Activated CD8-positive, alpha-beta memory T cell treated with anti-CD3 and anti-CD28 coated beads, Interleukin-2, amount 50 U/mL, for 48 hours (primary cell): ENCODE measurements around the gene SLC32A1.
A peak's percentile ranks its signal among the peaks of the same experiment; 100 is the strongest.

Source experiments
- DNase-seq: peaks from one replicate; pipeline ENCODE4 v3.0.0-alpha.2; 2020

SLC32A1 gene

DNA sequence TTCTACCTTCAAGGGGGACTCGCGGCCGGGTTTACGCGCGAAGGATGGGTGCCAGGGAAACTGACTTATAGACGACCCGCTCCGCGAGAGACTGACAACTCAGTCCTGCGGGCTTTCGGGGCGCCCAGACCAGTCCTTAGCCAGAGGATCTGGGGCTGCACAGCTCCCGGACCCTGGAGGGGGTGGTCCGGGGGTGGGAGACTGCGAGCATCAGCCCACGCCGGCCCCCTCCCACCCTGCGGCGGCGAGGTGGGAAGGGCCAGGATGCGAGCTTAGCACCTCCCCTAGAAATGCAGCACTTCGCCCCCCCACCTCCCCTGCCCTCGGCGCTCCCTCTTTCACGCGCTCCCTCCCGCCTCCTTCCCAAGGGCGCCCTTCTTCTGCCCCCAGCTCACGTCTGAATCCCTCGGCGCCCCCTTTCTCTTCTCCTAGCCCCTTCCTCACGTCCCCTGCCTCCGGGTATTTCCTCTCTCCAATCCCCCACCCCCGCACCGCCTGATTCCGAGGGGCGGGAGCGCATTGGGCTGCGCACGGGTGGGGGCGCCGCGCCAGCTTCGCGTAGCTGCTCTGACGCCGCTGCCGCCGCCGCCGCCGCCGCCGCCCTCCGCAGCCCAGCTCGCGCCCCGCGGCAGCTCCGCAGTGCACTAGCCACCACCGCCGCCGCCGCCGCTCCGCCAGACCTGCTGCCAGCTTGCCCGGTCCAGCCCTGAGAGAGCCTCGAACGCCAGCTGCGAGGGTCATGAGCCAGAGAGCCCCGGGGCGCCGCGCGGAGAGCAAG is at the start of gene SLC32A1:
Gene SLC32A1, plus strand, starts transcription at position 639 of the 778 bp plus-strand sequence. CDS start 239 bp downstream, outside the sequence.
- peak; percentile 60 for DNase-seq

DNA sequence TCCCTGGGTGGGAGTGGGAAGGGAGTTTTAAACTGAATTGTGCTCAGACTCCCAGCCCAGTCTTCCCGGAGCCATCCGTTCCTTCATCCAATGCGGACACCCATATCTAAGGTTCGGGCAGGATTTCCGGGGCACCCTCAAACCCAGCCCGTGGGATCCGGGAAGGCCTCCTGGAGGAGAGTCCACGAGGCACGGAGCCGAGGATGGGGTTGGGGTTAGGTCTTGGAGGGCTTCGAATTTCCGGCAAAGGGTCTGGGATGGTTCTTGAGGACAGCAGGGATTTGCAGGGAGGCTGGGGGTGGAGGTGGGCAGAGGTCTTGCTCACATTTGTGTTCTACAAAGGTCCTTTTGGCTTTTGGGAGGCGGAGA is 49.5 kb upstream of the SLC32A1 start:
- no peak for DNase-seq

DNA sequence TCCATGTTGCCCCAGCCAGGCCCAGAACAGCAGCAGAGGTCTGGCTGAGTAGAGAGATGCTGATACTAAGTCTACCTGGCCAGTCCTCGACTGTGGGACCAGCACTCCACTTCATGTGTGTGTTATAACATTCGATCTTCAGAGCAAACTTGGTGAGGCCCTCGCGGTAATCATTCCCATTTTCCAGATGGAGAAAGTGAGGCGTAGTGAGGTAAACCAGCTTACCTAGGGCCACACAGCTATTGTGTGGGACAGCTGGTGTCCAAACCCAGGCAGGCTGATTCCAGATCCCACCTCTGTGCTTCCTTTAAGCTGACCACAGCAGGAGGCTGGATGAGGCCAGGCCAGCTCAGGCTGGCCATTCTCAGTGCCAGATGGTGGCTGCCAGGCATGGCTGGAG is 47.7 kb upstream of the SLC32A1 start:
- DNase-seq = no peak

DNA sequence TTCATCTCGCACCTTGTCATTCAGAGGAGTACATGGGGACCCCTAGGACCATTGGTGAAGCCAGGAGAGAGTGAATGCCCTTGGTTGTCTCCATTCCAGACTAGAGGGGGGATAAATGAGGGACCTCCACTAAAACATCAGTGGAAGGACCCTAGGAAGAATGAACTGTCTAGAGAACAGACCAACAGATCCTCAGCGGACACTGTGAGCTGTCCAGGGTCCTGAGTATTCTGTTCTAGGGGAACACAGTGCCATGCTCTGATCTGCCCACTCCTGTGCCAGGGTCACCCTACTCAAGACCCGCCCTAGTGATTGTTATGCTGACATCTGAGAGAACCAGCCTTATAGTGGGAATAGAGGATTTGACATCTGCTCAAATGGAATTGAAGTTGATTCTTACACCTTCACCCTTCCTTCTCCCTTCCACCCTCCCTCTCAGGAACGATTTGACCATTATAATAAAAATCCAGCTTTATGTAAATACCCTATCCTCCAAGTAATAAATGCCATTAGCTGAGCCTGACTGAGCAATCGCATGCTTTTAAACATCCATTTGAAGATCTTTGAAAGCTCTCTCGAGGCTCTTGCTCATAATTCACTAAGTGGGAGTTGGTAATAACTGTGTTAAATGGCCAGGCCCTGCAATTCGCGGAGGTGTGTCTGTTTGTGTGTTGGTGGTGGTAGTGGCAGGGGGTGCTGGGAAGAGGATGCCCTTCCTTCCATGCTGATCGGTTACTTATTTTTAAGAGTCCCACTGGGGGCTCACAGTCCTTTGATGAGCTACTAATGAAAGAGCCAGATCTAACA is 43.6 kb upstream of the SLC32A1 start:
- no peak for DNase-seq

DNA sequence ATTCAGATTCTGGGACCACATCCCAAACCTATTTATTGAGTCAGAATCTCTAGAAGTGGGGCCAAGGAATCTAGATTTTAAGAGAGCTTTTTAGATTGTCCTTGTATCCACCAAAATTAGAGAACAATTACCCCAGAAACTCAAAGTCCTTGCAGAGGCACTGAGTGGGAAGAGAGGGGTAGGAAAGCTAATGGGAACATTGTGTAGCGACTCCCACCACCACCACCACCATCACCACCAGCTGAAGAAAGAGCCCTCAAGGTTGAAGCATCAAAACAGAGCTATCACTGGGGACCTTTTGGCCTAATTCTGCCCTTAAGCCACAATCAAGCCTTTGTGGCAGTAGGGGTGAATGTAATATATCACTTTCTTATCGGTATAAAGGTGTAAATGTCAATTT is 39.0 kb upstream of the SLC32A1 start:
- no peak for DNase-seq

DNA sequence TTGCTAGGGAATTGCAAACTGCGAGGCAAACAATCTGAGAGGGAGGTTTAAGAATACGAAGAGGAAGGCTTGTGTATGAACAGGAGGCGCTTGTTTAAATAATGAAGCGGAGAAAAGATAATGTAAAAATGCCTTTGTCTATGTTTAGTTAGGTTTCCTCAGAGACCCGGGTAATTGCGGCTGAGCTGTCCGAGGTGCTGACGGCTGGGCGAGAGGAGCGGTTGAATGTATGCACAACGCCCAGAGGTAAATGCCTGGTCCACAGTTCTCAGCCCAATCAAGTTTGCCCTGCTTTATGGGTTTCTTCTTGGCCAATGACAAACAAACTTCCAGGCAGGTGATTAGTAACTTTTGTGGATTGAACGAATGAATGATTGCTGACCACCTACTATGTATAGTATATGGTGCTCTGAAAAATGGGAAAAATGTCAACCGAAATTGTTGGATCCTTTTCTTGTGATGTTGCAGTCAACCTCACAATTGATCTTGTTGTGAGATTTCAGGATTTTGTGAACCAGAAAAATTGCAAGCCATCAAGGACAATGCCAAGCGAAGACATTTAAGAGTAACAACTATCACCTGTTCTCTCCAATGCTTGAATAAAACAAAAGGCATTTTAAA is 38.3 kb upstream of the SLC32A1 start:
- DNase-seq = peak; percentile 64

- peak; percentile 73 for DNase-seq
These were observed 31.6 kb upstream of the SLC32A1 start for GRCh38 chr20:38692436-38693411.

- DNase-seq = no peak
These were observed 27.0 kb upstream of the SLC32A1 start for GRCh38 chr20:38697306-38697705.

GRCh38 chr20:38698541-38698940 is 25.7 kb upstream of the SLC32A1 start:
- no peak for DNase-seq

DNA sequence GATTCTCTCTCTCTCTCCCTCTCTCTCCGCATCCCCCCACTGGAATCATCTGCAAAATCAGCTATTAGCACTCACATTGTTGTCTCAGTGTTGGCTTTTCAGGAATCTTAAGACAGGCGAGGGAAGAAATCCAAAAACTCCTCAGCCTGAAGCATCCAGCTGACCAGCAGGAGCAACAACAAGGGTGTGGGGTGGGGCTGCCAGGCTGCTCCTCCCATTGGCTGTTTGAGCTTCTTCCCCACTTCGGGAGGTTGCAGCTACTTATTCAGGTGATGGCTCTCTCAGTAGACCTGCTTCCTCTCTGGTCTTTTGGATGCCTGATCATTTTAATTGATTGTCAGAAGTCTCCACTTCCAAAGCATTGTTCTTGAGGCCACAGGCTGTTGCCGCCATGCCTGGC is 24.1 kb upstream of the SLC32A1 start:
- DNase-seq = no peak

GRCh38 chr20:38700926-38701325 is 23.4 kb upstream of the SLC32A1 start:
- no peak for DNase-seq

DNA sequence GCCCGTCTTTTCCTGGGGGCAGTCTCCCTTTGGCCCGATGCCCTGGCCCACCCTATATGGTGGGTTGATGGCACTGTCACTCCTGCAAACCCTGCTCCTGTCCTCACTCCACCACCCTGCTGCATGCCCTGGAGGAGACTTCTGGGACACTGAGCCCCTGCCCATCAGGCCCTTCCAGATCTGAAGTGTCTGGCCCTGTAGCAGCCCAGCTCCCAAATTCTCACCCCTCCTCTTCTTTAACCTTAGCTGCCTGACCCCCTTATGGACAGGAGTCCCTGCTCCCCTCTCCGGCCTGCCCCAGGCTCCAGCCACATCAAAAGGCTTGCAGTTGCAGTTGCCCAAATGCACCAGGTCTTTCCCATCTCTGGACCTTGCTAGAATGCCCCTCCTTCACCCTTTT is 20.8 kb upstream of the SLC32A1 start:
- DNase-seq = no peak

- no peak for DNase-seq
These were observed 20.1 kb upstream of the SLC32A1 start for GRCh38 chr20:38704136-38704535.

DNA sequence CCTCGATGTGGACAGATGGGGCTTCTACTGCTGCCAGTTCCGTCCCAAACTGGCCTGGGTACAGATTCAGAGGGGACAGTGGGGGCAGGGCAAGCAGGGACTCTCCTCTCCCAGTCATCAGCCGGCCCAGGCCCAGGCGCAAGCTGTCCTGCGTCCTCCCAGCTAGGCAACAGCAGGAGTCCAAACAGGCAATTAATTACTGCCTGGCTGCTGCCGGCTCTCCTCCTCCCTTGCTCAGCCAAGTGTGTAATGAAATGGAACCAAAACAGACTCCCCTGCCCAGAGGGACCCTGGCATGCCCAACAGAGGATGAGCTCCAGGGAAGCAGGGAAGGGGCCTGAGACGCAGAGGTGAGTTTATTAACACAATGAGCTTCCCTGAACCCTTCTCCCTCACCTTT is 17.8 kb upstream of the SLC32A1 start:
- DNase-seq = no peak

GRCh38 chr20:38714308-38714707 is 10.0 kb upstream of the SLC32A1 start:
- no peak for DNase-seq

DNA sequence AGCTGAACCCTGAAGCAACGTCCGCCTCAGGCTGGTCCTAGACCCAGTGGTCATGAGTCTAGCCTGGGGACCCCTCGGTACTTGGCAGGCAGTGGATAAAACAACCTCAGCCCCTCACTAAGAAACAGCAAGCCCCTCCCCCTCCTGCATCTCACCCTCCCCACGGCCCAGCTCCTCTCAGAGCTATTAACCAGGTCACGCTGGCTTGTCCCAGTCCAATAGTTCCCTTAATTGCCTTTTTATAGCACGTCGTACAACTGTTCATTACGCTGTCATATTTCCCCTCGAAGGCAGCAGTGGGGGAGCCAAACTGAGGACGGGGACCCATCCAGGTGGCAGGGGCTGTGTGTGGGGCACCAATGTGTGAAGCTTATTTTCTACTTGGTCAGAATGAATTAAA is 8.6 kb upstream of the SLC32A1 start:
- DNase-seq = no peak

DNA sequence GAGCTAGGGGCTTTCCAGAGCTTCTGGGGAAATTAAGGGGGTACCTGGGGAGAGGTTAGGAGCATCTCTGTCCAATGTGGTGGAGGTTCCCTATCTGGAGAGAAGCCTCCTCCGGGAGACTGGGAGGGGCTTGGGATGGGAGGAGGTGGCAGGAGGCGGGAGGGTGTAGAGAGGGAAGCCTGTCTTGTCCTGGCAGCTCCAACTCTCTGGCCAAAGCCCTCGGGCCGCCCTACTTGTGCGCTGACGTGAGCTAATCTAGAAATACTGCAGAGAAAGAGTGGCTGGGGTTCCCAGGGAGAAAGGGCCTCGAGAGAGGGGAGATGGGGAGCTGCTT is 1.6 kb upstream of the SLC32A1 start:
- DNase-seq = no peak

GRCh38 chr20:38723017-38723847 is 1.1 kb upstream of the SLC32A1 start:
- peak; percentile 61 for DNase-seq

DNA sequence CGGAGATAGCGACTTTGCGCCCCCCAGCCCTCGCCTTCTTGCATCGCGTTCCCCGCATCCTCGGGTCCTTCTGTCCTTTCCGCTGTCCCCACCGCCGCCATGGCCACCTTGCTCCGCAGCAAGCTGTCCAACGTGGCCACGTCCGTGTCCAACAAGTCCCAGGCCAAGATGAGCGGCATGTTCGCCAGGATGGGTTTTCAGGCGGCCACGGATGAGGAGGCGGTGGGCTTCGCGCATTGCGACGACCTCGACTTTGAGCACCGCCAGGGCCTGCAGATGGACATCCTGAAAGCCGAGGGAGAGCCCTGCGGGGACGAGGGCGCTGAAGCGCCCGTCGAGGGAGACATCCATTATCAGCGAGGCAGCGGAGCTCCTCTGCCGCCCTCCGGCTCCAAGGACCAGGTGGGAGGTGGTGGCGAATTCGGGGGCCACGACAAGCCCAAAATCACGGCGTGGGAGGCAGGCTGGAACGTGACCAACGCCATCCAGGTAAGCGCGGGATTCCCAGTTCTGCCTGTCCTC is 401 bp downstream of the SLC32A1 start:
- no peak for DNase-seq

GRCh38 chr20:38725148-38725901 is 1.0 kb downstream of the SLC32A1 start:
- DNase-seq = peak; percentile 55
